ENCODE results near the gene KRT15.
A peak's percentile ranks its signal among the peaks of the same experiment; 100 is the strongest.

KRT15 gene

GRCh38 chr17:41551365-41551764 is 32.7 kb upstream of the KRT15 start:
- Histone ChIP-seq H3K9me3 (ENCODE audit: control insufficient read depth, low read length) (peaks cover 9% of the 10 kb centered on the region), H2BK15ac (ENCODE audit: low read depth, poor library complexity, severe bottlenecking) (no peak overlapping the region), H2BK120ac (ENCODE audit: low read depth, low read length) (no peak overlapping the region), H2AFZ (ENCODE audit: low read depth, low read length) (no peak overlapping the region), H2AK5ac (ENCODE audit: low read length, severe bottlenecking) (peak overlapping the region; percentile 73), H3K4me2 (ENCODE audit: low read length, poor library complexity, severe bottlenecking) (no peak overlapping the region), H4K91ac (ENCODE audit: low read length) (no peak overlapping the region), H3K18ac (ENCODE audit: low read depth in 1 of 2, low read length in 2 of 2) (no peak overlapping the region), H2BK5ac (ENCODE audit: low read depth, low read length, poor library complexity, severe bottlenecking) (no peak overlapping the region), H3K79me1 (replicated peaks; ENCODE audit: low read length, poor library complexity, severe bottlenecking) (no peaks in the 10 kb centered on the region), H3K9ac (ENCODE audit: low read length) (no peak overlapping the region), H3K14ac (ENCODE audit: low read length in 2 of 2) (no peak overlapping the region), H4K8ac (ENCODE audit: low read length) (no peak overlapping the region), H3K23ac (ENCODE audit: low read length in 2 of 2) (no peak overlapping the region), H3K27ac (ENCODE audit: low read length, poor library complexity, severe bottlenecking) (no peak overlapping the region), H3K4me1 (ENCODE audit: control insufficient read depth, insufficient read depth, low read depth, low read length) (peaks cover 31% of the 10 kb centered on the region), H2BK12ac (ENCODE audit: low read length in 2 of 2) (no peak overlapping the region), H3K27me3 (ENCODE audit: control insufficient read depth in 1 of 2, insufficient read depth in 1 of 2, low read length in 2 of 2) (peaks cover 8 to 12% of the 10 kb centered on the region in 2 experiments), H3K4me3 (ENCODE audit: insufficient read depth in 1 of 2, low read depth in 1 of 2, low read length in 2 of 2) (no peak overlapping the region), H3K4ac (ENCODE audit: low read depth in 1 of 2, low read length in 2 of 2) (peak overlapping the region; percentile 7 to 46), H3K36me3 (ENCODE audit: control insufficient read depth in 1 of 2, insufficient read depth in 2 of 2, low read depth in 1 of 2, low read length in 2 of 2) (no peaks in the 10 kb centered on the region)
- 67% methylated on average over 3 of the region's 5 CpGs for WGBS
- peak; percentile 54 for DNase-seq

GRCh38 chr17:41549596-41550039 is 30.9 kb upstream of the KRT15 start:
- peak overlapping the region; percentile 76 for H2BK120ac ChIP-seq (ENCODE audit: low read depth, low read length)
- no peak overlapping the region for H3K18ac ChIP-seq (ENCODE audit: low read depth in 1 of 2, low read length in 2 of 2)
- no peak overlapping the region for H2BK5ac ChIP-seq (ENCODE audit: low read depth, low read length, poor library complexity, severe bottlenecking)
- peaks cover 9% of the 10 kb centered on the region for H3K9me3 ChIP-seq (ENCODE audit: control insufficient read depth, low read length)
- H3K9ac ChIP-seq (ENCODE audit: low read length), result peak overlapping the region; percentile 79
- no peak overlapping the region for H2BK15ac ChIP-seq (ENCODE audit: low read depth, poor library complexity, severe bottlenecking)
- H2AK5ac ChIP-seq (ENCODE audit: low read length, severe bottlenecking), result peak overlapping the region; percentile 9
- no peaks in the 10 kb centered on the region for H3K36me3 ChIP-seq (ENCODE audit: control insufficient read depth in 1 of 2, insufficient read depth in 2 of 2, low read depth in 1 of 2, low read length in 2 of 2)
- no peak overlapping the region for H4K8ac ChIP-seq (ENCODE audit: low read length)
- DNase-seq, result peak; percentile 89
- no peak overlapping the region for H3K4me2 ChIP-seq (ENCODE audit: low read length, poor library complexity, severe bottlenecking)
- no peak overlapping the region for H3K4me3 ChIP-seq (ENCODE audit: insufficient read depth in 1 of 2, low read depth in 1 of 2, low read length in 2 of 2)
- no peak overlapping the region for H3K14ac ChIP-seq (ENCODE audit: low read length in 2 of 2)
- no peak overlapping the region for H3K23ac ChIP-seq (ENCODE audit: low read length in 2 of 2)
- no peak overlapping the region for H2BK12ac ChIP-seq (ENCODE audit: low read length in 2 of 2)
- peak overlapping the region; percentile 4 for H3K27ac ChIP-seq (ENCODE audit: low read length, poor library complexity, severe bottlenecking)
- H3K79me1 ChIP-seq (replicated peaks; ENCODE audit: low read length, poor library complexity, severe bottlenecking), result no peaks in the 10 kb centered on the region
- no peak overlapping the region for H4K91ac ChIP-seq (ENCODE audit: low read length)
- WGBS, result 6% methylated on average over 7 of the region's 8 CpGs
- H3K27me3 ChIP-seq (ENCODE audit: control insufficient read depth in 1 of 2, insufficient read depth in 1 of 2, low read length in 2 of 2), result no peaks in the 10 kb centered on the region
- no peak overlapping the region for H3K4ac ChIP-seq (ENCODE audit: low read depth in 1 of 2, low read length in 2 of 2)
- H3K4me1 ChIP-seq (ENCODE audit: control insufficient read depth, insufficient read depth, low read depth, low read length), result peaks cover 35% of the 10 kb centered on the region
- H2AFZ ChIP-seq (ENCODE audit: low read depth, low read length), result no peak overlapping the region

- Histone ChIP-seq H4K91ac (ENCODE audit: low read length) (peak overlapping the region; percentile 98), H3K79me1 (replicated peaks; ENCODE audit: low read length, poor library complexity, severe bottlenecking) (no peaks in the 10 kb centered on the region), H2BK120ac (ENCODE audit: low read depth, low read length) (peak overlapping the region; percentile 97), H3K23ac (ENCODE audit: low read length in 2 of 2) (peak overlapping the region in 1 of 2 experiments; percentile 16), H3K4ac (ENCODE audit: low read depth in 1 of 2, low read length in 2 of 2) (peak overlapping the region; percentile 93 to 96), H3K4me3 (ENCODE audit: insufficient read depth in 1 of 2, low read depth in 1 of 2, low read length in 2 of 2) (peak overlapping the region in 1 of 2 experiments; percentile 52), H2BK5ac (ENCODE audit: low read depth, low read length, poor library complexity, severe bottlenecking) (peak overlapping the region; percentile 91), H2BK12ac (ENCODE audit: low read length in 2 of 2) (peak overlapping the region; percentile 95 to 98), H3K4me1 (ENCODE audit: control insufficient read depth, insufficient read depth, low read depth, low read length) (peaks cover 40% of the 10 kb centered on the region), H3K9ac (ENCODE audit: low read length) (peak overlapping the region; percentile 79), H4K8ac (ENCODE audit: low read length) (peak overlapping the region; percentile 96), H3K9me3 (ENCODE audit: control insufficient read depth, low read length) (peaks cover 9% of the 10 kb centered on the region), H3K14ac (ENCODE audit: low read length in 2 of 2) (peak overlapping the region in 1 of 2 experiments; percentile 56), H3K18ac (ENCODE audit: low read depth in 1 of 2, low read length in 2 of 2) (peak overlapping the region; percentile 89 to 95), H2AK5ac (ENCODE audit: low read length, severe bottlenecking) (peak overlapping the region; percentile 85), H3K4me2 (ENCODE audit: low read length, poor library complexity, severe bottlenecking) (peak overlapping the region; percentile 7), H3K27ac (ENCODE audit: low read length, poor library complexity, severe bottlenecking) (peak overlapping the region; percentile 89), H3K36me3 (ENCODE audit: control insufficient read depth in 1 of 2, insufficient read depth in 2 of 2, low read depth in 1 of 2, low read length in 2 of 2) (no peaks in the 10 kb centered on the region), H2BK15ac (ENCODE audit: low read depth, poor library complexity, severe bottlenecking) (peak overlapping the region; percentile 93), H3K27me3 (ENCODE audit: control insufficient read depth in 1 of 2, insufficient read depth in 1 of 2, low read length in 2 of 2) (no peaks in the 10 kb centered on the region), H2AFZ (ENCODE audit: low read depth, low read length) (peak overlapping the region; percentile 74)
- WGBS, result 2% methylated on average over 19 of the region's 25 CpGs
- DNase-seq, result peak; percentile 95
Measured at GRCh38 chr17:41548844-41549595, 30.3 kb upstream of the KRT15 start.
